Naive thymus-derived CD4-positive, alpha-beta T cell (primary cell): ENCODE data around the gene CES1. TPM values are rescaled to one million over a fixed set of nuclear protein-coding genes. Genes with fewer than 3 reads are reported as not detected.
"Not testable (repeated sequence)": the region's sequence is repeated elsewhere in the genome, so short reads cannot be mapped to it uniquely, and the experiment has no call there.

Experiments used
- ATAC-seq: fragments of 150-1000 bp; cut with Tn5 transposase; 2 replicates; pipeline ENCODE4 v1.10.0; 2021; ENCODE audit warnings: mild to moderate bottlenecking, moderate library complexity
- CTCF ChIA-PET: fragments of 350-600 bp; sonication (Branson Sonifier 250); formaldehyde crosslinking; loops from one replicate; lab custom pipeline; 2021; ENCODE audit warnings: antibody characterized with exemption; lab: Charles Lee
- POLR2A ChIA-PET: fragments of 350-600 bp; sonication (Branson Sonifier 250); formaldehyde crosslinking; loops from one replicate; lab custom pipeline; 2021; ENCODE audit warnings: antibody characterized with exemption, inconsistent platforms; lab: Charles Lee
- DNase-seq, 9 donors: peaks; one replicate each; pipeline versions ENCODE4 v3.0.0 to v3.0.0-alpha.2; 2020 to 2022; ENCODE audit warnings: mixed read lengths in 1 of 9
- H3K27ac ChIP-seq: one replicate; pipeline ENCODE4 v1.7.0; 2013; ENCODE audit warnings: mild to moderate bottlenecking, low read depth, low read length, moderate library complexity
- H3K27me3 ChIP-seq, 2 donors: one replicate each; pipeline ENCODE4 v1.7.0; 2013; ENCODE audit warnings: low read length in 2 of 2, mild to moderate bottlenecking in 2 of 2, moderate library complexity in 2 of 2; ENCODE audit not compliant: control insufficient read depth in 2 of 2, insufficient read depth in 2 of 2
- H3K36me3 ChIP-seq, 3 experiments: 1 replicate in 2 of 3; 2 replicates in 1 of 3; pipeline ENCODE4 v1.7.0; 2013; ENCODE audit warnings: low read length in 3 of 3, mild to moderate bottlenecking in 3 of 3, moderate library complexity in 1 of 3; ENCODE audit not compliant: insufficient read depth in 3 of 3, control insufficient read depth in 2 of 3
- H3K4me1 ChIP-seq, 2 donors: one replicate each; pipeline ENCODE4 v1.7.0; 2013; ENCODE audit warnings: low read length in 2 of 2, mild to moderate bottlenecking in 2 of 2, moderate library complexity in 1 of 2; ENCODE audit not compliant: control insufficient read depth in 2 of 2, insufficient read depth in 2 of 2
- H3K4me3 ChIP-seq: 2 replicates; pipeline ENCODE4 v1.7.0; 2013; ENCODE audit warnings: mild to moderate bottlenecking, low read length
- H3K9me3 ChIP-seq, 3 experiments: 1 replicate in 2 of 3; 2 replicates in 1 of 3; pipeline ENCODE4 v1.7.0; 2013; ENCODE audit warnings: low read length in 3 of 3; ENCODE audit not compliant: control insufficient read depth in 2 of 3
- H3K27ac Mint-ChIP-seq, 9 donors: one replicate each; pipeline ENCODE4 v1.8.0; 2020 to 2022; ENCODE audit warnings: mixed read lengths in 9 of 9, mild to moderate bottlenecking in 8 of 9, moderate library complexity in 5 of 9, inconsistent platforms in 2 of 9
- H3K27me3 Mint-ChIP-seq, 5 donors: one replicate each; pipeline ENCODE4 v1.8.0; 2021 to 2022; ENCODE audit warnings: mixed read lengths in 5 of 5, mild to moderate bottlenecking in 1 of 5
- H3K36me3 Mint-ChIP-seq, 5 donors: one replicate each; pipeline ENCODE4 v1.8.0; 2020 to 2022; ENCODE audit warnings: mixed read lengths in 5 of 5, mild to moderate bottlenecking in 3 of 5, inconsistent platforms in 1 of 5
- H3K4me1 Mint-ChIP-seq, 7 donors: one replicate each; pipeline ENCODE4 v1.8.0; 2020 to 2022; ENCODE audit warnings: mixed read lengths in 7 of 7, mild to moderate bottlenecking in 3 of 7, inconsistent platforms in 1 of 7
- H3K4me3 Mint-ChIP-seq, 10 donors: one replicate each; pipeline ENCODE4 v1.8.0; 2020 to 2022; ENCODE audit warnings: mild to moderate bottlenecking in 10 of 10, mixed read lengths in 10 of 10, moderate library complexity in 6 of 10, inconsistent platforms in 2 of 10
- H3K9me3 Mint-ChIP-seq, 11 donors: one replicate each; pipeline ENCODE4 v1.8.0; 2020 to 2022; ENCODE audit warnings: mixed read lengths in 11 of 11, mild to moderate bottlenecking in 4 of 11, inconsistent platforms in 1 of 11, moderate library complexity in 1 of 11
- intact Hi-C, 2 donors: fragments of 100-400 bp; cut with micrococcal nuclease; formaldehyde crosslinking; loops; one replicate each; pipeline ENCODE4 v1.15.1; 2023
- polyA plus RNA-seq, 2 donors: library from polyadenylated mRNA; unstranded; fragments of 300-500 nt; fragmentation: Illumina TruSeq; gene quantifications; one replicate each; pipeline ENCODE4 v1.2.3, GENCODE V29; 2021
- total RNA-seq, 6 experiments: library from RNA in 5 of 6; stranded (reverse) in 5 of 6; gene quantifications; 1 replicate in 5 of 6; 2 replicates in 1 of 6; pipeline ENCODE4 v1.2.3 and lab custom pipeline; 2021 to 2026

The CES1 gene
- total and polyA plus RNA-seq, 7 experiments from 2014 or later: 0.32 to 11.6 (median 1.1) TPM; not detected in 3

DNA sequence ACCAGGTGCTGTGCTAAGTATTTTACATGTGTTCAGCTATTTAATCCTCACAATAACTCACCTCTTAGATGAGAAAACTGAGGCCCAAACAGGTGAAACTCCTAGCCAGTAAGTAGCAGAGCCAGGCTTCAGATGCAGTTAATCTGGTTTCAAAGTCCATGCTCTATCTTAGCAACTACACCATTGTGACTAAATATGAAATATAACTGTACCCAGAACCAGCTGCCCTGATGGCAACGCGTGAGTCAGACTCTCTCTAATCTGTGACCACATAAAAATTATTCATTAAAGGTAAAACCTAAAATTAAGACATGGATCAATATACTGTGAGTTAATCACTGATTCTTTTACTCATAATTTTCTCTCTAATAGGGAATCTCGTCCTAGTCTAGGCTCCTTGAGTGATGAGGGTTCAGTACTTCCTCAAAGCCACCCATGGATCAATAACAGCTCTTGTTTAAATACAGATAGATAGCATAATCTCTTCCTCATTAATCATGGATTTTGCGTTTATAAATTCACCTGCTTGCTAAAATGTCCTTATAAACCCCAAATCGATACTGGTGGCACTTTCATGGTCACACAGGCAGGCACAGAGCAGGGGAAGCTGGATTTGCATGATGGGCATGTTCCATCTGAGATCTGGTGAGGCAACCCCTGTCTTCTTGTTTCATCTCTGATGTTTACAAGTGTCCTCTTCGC lies 50.7 kb downstream of the CES1 start:
- H3K27ac Mint-ChIP-seq, POLR2A ChIA-PET, H3K4me3 Mint-ChIP-seq, H3K27me3 ChIP-seq, H3K36me3 Mint-ChIP-seq, ATAC-seq, H3K9me3 Mint-ChIP-seq, H3K4me1 Mint-ChIP-seq, DNase-seq, intact Hi-C loops, H3K4me1 ChIP-seq, H3K9me3 ChIP-seq, CTCF ChIA-PET, H3K36me3 ChIP-seq, H3K27ac ChIP-seq, H3K4me3 ChIP-seq: not testable (repeated sequence)
- peaks cover 0 to 28% (median 5%) of the 10 kb centered on the region in 5 donors for H3K27me3 Mint-ChIP-seq

- intact Hi-C loops, H3K4me1 ChIP-seq, POLR2A ChIA-PET, H3K4me3 ChIP-seq, H3K36me3 ChIP-seq, ATAC-seq, H3K27ac Mint-ChIP-seq, H3K27me3 ChIP-seq, H3K36me3 Mint-ChIP-seq, H3K4me3 Mint-ChIP-seq, H3K9me3 ChIP-seq, H3K4me1 Mint-ChIP-seq, H3K27ac ChIP-seq, DNase-seq, H3K9me3 Mint-ChIP-seq, CTCF ChIA-PET: not testable (repeated sequence)
- H3K27me3 Mint-ChIP-seq: peaks cover 0 to 26% (median 5%) of the 10 kb centered on the region in 5 donors
Measured at GRCh38 chr16:55781456-55781855, 51.4 kb downstream of the CES1 start.

GRCh38 chr16:55780095-55780407 lies 52.8 kb downstream of the CES1 start:
- ATAC-seq, POLR2A ChIA-PET, H3K4me1 ChIP-seq: not testable (repeated sequence)

GRCh38 chr16:55779402-55780094 lies 53.3 kb downstream of the CES1 start:
- Mint-ChIP-seq H3K36me3 (no peaks in the 10 kb centered on the region), H3K9me3 (peaks cover 0 to 5% (median 0%) of the 10 kb centered on the region in 11 donors), H3K27me3 (peaks cover 0 to 25% (median 5%) of the 10 kb centered on the region in 5 donors), H3K4me1 (no peaks in the 10 kb centered on the region), H3K4me3 (no peak overlapping the region), H3K27ac (no peak overlapping the region)
- H3K4me1 ChIP-seq: no peaks in the 10 kb centered on the region
- no peaks in the 10 kb centered on the region for H3K9me3 ChIP-seq
- DNase-seq (no peak), ATAC-seq (no peak)
- CTCF ChIA-PET: no interaction called here
- intact Hi-C loops: no loop called here
- no peaks in the 10 kb centered on the region for H3K36me3 ChIP-seq
- no peak overlapping the region for H3K27ac ChIP-seq
- POLR2A ChIA-PET: no interaction called here
- no peak overlapping the region for H3K4me3 ChIP-seq
- no peaks in the 10 kb centered on the region for H3K27me3 ChIP-seq

More at GRCh38 chr16:55780095-55780407, 52.8 kb downstream of the CES1 start:
- H3K9me3 ChIP-seq, H3K4me1 Mint-ChIP-seq, H3K36me3 Mint-ChIP-seq, H3K4me3 Mint-ChIP-seq, H3K36me3 ChIP-seq, H3K4me3 ChIP-seq, H3K27ac ChIP-seq, CTCF ChIA-PET, intact Hi-C loops, H3K27ac Mint-ChIP-seq, H3K27me3 ChIP-seq, DNase-seq, H3K9me3 Mint-ChIP-seq: not testable (repeated sequence)
- H3K27me3 Mint-ChIP-seq: peaks cover 0 to 25% (median 5%) of the 10 kb centered on the region in 5 donors

DNA sequence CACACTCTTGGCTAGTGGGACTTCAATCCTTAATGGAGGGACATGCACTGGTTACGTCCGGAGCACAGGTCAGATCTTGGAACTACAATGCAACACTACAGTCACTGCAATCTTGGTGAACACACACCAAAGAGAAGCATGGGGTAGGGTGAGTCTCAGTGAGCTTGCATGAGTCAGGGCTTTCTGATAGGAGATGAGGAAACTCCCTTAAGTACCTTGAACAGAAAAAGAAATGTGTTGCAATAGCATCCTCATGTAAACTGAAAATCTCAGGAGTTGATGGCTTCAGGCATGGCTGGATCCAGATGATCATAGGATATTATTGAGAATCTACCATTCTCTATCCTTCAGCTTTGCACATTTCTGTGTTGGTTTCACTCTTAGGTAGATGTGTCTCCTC lies 54.1 kb downstream of the CES1 start:
- Mint-ChIP-seq H3K27me3 (peaks cover 0 to 31% (median 5%) of the 10 kb centered on the region in 5 donors), H3K9me3 (peaks cover 0 to 5% (median 0%) of the 10 kb centered on the region in 11 donors), H3K27ac (no peak overlapping the region), H3K36me3 (no peaks in the 10 kb centered on the region), H3K4me1 (peaks cover 0 to 2% (median 0%) of the 10 kb centered on the region in 7 donors), H3K4me3 (no peak overlapping the region)
- H3K27me3 ChIP-seq: no peaks in the 10 kb centered on the region
- no peaks in the 10 kb centered on the region for H3K9me3 ChIP-seq
- DNase-seq (no peak), ATAC-seq (no peak)
- ChIA-PET CTCF (no interaction called here), POLR2A (no interaction called here)
- no peaks in the 10 kb centered on the region for H3K36me3 ChIP-seq
- H3K4me3 ChIP-seq: no peak overlapping the region
- no peak overlapping the region for H3K27ac ChIP-seq
- H3K4me1 ChIP-seq: no peaks in the 10 kb centered on the region
- intact Hi-C loops: no loop called here

DNA sequence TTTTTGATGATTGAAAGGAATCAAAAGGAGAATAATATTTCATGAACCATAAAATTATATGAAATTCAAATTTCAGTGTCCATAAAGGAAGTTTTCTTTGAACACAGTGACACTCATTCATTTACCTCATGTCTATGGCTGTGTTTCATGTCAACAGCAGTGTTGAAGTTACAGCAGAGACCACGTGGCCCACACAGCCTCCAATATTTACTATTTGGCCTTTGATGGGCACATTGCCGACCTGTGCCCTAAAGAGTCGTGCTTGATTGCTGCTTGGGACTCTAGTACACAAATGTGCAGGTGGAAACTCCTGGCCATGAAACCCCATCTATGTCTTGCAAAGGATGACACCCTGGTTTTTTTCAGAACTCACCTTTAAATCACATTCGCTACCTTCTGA lies 57.0 kb downstream of the CES1 start:
- Mint-ChIP-seq H3K36me3 (no peaks in the 10 kb centered on the region), H3K4me1 (peaks cover 0 to 6% (median 0%) of the 10 kb centered on the region in 7 donors), H3K4me3 (no peak overlapping the region), H3K27me3 (peaks cover 0 to 50% (median 3%) of the 10 kb centered on the region in 5 donors), H3K9me3 (peaks cover 0 to 3% (median 0%) of the 10 kb centered on the region in 11 donors), H3K27ac (no peak overlapping the region)
- ATAC-seq (no peak), DNase-seq (no peak)
- no peak overlapping the region for H3K27ac ChIP-seq
- POLR2A ChIA-PET: no interaction called here
- no peaks in the 10 kb centered on the region for H3K27me3 ChIP-seq
- no peaks in the 10 kb centered on the region for H3K36me3 ChIP-seq
- CTCF ChIA-PET: no interaction called here
- intact Hi-C loops: no loop called here
- H3K4me1 ChIP-seq: no peaks in the 10 kb centered on the region
- no peak overlapping the region for H3K4me3 ChIP-seq
- H3K9me3 ChIP-seq: no peaks in the 10 kb centered on the region
